IMR-90 (cell line): ENCODE data around the gene ABHD15. TPM values are rescaled to one million over a fixed set of nuclear protein-coding genes. Genes with fewer than 3 reads are reported as not detected.
A peak's percentile ranks its signal among the peaks of the same experiment; 100 is the strongest.

Source experiments
- ATAC-seq: fragments of 200-7000 bp; cut with Tn5 transposase; 2 replicates; pipeline ENCODE4 v1.9.1; 2020; ENCODE audit warnings: low read depth, mild to moderate bottlenecking, moderate library complexity
- BruUV-seq: library from RNA; stranded (reverse); fragments of 400-500 nt; replicated peaks from 2 replicates; lab custom pipeline; 2021; lab: Mats Ljungman, UMichigan
- CTCF ChIA-PET: fragments of 300-600 bp; formaldehyde crosslinking; extraction: SDS; loops from one replicate; lab custom pipeline; 2021; ENCODE audit warnings: antibody characterized with exemption; lab: Yijun Ruan, JAX
- POLR2A ChIA-PET: fragments of 300-600 bp; sonication (Branson Sonifier 250); formaldehyde crosslinking; loops from one replicate; lab custom pipeline; 2022; ENCODE audit warnings: antibody characterized with exemption; ENCODE audit not compliant: unreplicated experiment; lab: Charles Lee
- DNase-seq: peaks from one replicate; pipeline ENCODE4 v3.0.0; 2013
- H2AFZ ChIP-seq: replicated peaks from 2 replicates; pipeline ENCODE3; 2013; ENCODE audit warnings: low read length, mild to moderate bottlenecking; ENCODE audit not compliant: poor library complexity
- H2AK5ac ChIP-seq: 2 replicates; pipeline ENCODE4 v1.6.1; 2013; ENCODE audit warnings: low read depth, low read length, inconsistent platforms
- H2AK9ac ChIP-seq: replicated peaks from 2 replicates; pipeline ENCODE3; 2013; ENCODE audit warnings: mild to moderate bottlenecking, low read depth, low read length, moderate library complexity; ENCODE audit not compliant: poor library complexity
- H2BK120ac ChIP-seq: 2 replicates; pipeline ENCODE4 v1.6.1; 2013; ENCODE audit warnings: low read depth, low read length, inconsistent platforms
- H2BK15ac ChIP-seq: 3 replicates; pipeline ENCODE4 v1.6.1; 2013; ENCODE audit warnings: low read depth, low read length, inconsistent platforms
- H2BK20ac ChIP-seq: 2 replicates; pipeline ENCODE4 v1.6.1; 2013; ENCODE audit warnings: low read depth, mild to moderate bottlenecking, inconsistent platforms, low read length, moderate library complexity
- H2BK5ac ChIP-seq: 2 replicates; pipeline ENCODE4 v1.6.1; 2013; ENCODE audit warnings: mild to moderate bottlenecking, low read depth, low read length, inconsistent platforms; ENCODE audit not compliant: poor library complexity, severe bottlenecking
- H3K14ac ChIP-seq: replicated peaks from 2 replicates; pipeline ENCODE4 v1.6.1; 2013; ENCODE audit warnings: low read depth, low read length, inconsistent platforms
- H3K18ac ChIP-seq: 2 replicates; pipeline ENCODE4 v1.6.1; 2013; ENCODE audit warnings: low read depth, low read length, control low read depth
- H3K23ac ChIP-seq: 2 replicates; pipeline ENCODE4 v1.6.1; 2013; ENCODE audit warnings: low read depth, low read length, inconsistent platforms
- H3K27ac ChIP-seq: 2 replicates; pipeline ENCODE4 v1.5.1; 2013; ENCODE audit warnings: mild to moderate bottlenecking, control low read depth, low read length; ENCODE audit not compliant: insufficient read depth
- H3K27me3 ChIP-seq: 2 replicates; pipeline ENCODE4 v1.6.1; 2013; ENCODE audit warnings: low read length; ENCODE audit not compliant: control insufficient read depth, insufficient read depth
- H3K36me3 ChIP-seq: 2 replicates; pipeline ENCODE4 v1.6.1; 2013; ENCODE audit warnings: low read length, mixed read lengths; ENCODE audit not compliant: control insufficient read depth, insufficient read depth
- H3K4ac ChIP-seq: 2 replicates; pipeline ENCODE4 v1.6.1; 2013; ENCODE audit warnings: low read depth, low read length, inconsistent platforms
- H3K4me1 ChIP-seq: 2 replicates; pipeline ENCODE4 v1.6.1; 2013; ENCODE audit warnings: low read length, mixed read lengths; ENCODE audit not compliant: control insufficient read depth, insufficient read depth
- H3K4me2 ChIP-seq: 2 replicates; pipeline ENCODE4 v1.6.1; 2013; ENCODE audit warnings: low read depth, mild to moderate bottlenecking, control low read depth, low read length, moderate library complexity
- H3K4me3 ChIP-seq: 2 replicates; pipeline ENCODE4 v1.5.1; 2013; ENCODE audit warnings: low read depth, mild to moderate bottlenecking, control low read depth, low read length, moderate library complexity; ENCODE audit not compliant: insufficient read depth
- H3K56ac ChIP-seq: 2 replicates; pipeline ENCODE4 v1.6.1; 2013; ENCODE audit warnings: low read length, inconsistent platforms; ENCODE audit not compliant: insufficient read depth; ENCODE audit errors: extremely low read depth
- H3K79me1 ChIP-seq, 2 experiments: 2 replicates each; pipeline ENCODE4 v1.6.1; 2013; ENCODE audit warnings: low read length in 2 of 2, inconsistent platforms in 1 of 2, low read depth in 1 of 2
- H3K9ac ChIP-seq: 2 replicates; pipeline ENCODE4 v1.6.1; 2013; ENCODE audit warnings: low read depth, low read length, control low read depth
- H3K9me1 ChIP-seq: 2 replicates; pipeline ENCODE4 v1.6.1; 2013; ENCODE audit warnings: low read length, inconsistent platforms; ENCODE audit not compliant: insufficient read depth
- H3K9me3 ChIP-seq: 2 replicates; pipeline ENCODE4 v1.6.1; 2013; ENCODE audit warnings: low read length; ENCODE audit not compliant: control insufficient read depth, insufficient read depth
- H4K20me1 ChIP-seq: 2 replicates; pipeline ENCODE4 v1.6.1; 2013; ENCODE audit warnings: low read length, inconsistent platforms; ENCODE audit not compliant: insufficient read depth
- H4K5ac ChIP-seq: 2 replicates; pipeline ENCODE4 v1.6.1; 2013; ENCODE audit warnings: mild to moderate bottlenecking, low read depth, low read length, control low read depth
- H4K8ac ChIP-seq, 2 experiments: 2 replicates each; pipeline ENCODE4 v1.6.1; 2013; ENCODE audit warnings: low read depth in 2 of 2, low read length in 2 of 2, control low read depth in 1 of 2, inconsistent platforms in 1 of 2
- H4K91ac ChIP-seq: 2 replicates; pipeline ENCODE4 v1.6.1; 2013; ENCODE audit warnings: low read depth, low read length, inconsistent platforms; ENCODE audit not compliant: insufficient read depth
- BHLHE40 ChIP-seq: fragments of 150-350 bp; IDR thresholded peaks from 2 replicates; pipeline ENCODE4 v1.6.1; 2016; ENCODE audit warnings: mild to moderate bottlenecking, low read depth, low read length
- MAFK ChIP-seq: IDR thresholded peaks from 2 replicates; pipeline ENCODE4 v1.6.1; 2012; ENCODE audit warnings: low read depth, low read length, improper control_type of control experiment
- WGBS, 2 experiments: methylation state at CpG; one replicate each; pipeline versions ENCODE4 v1.1.5 to v1.1.7; 2013; ENCODE audit warnings: missing lambda C conversion rate in 2 of 2; ENCODE audit not compliant: insufficient read length in 1 of 2; ENCODE audit errors: extremely low coverage in 2 of 2; 5-methylcytosine and 5-hydroxymethylcytosine counted together
- dilution Hi-C: fragments of 300-500 bp; cut with HindIII; formaldehyde crosslinking; loops from one replicate; pipeline ENCODE4 v1.14.3; 2018; ENCODE audit warnings: low sequenced_read_pairs; ENCODE audit not compliant: unreplicated experiment
- in situ Hi-C: fragments of 300-500 bp; cut with MboI; formaldehyde crosslinking; loops from 3 replicates; pipeline ENCODE4 v1.14.3; 2019; ENCODE audit warnings: low sequenced_read_pairs, inconsistent platforms, mixed read lengths
- intact Hi-C: fragments of 100-400 bp; cut with micrococcal nuclease; formaldehyde crosslinking; loops from 2 replicates; pipeline ENCODE4 v1.10.0; 2022
- polyA plus RNA-seq, 3 experiments: library from polyadenylated mRNA; depleted of rRNA; stranded (reverse); fragments of >200 nt; gene quantifications; 2 replicates each; pipeline ENCODE4 v1.2.3, GENCODE V29; 2012; ENCODE audit warnings: low replicate concordance in 1 of 3
- total RNA-seq: library from RNA; depleted of rRNA; stranded (reverse); fragments of >200 nt; gene quantifications from 2 replicates; pipeline ENCODE4 v1.2.3, GENCODE V29; 2012

ABHD15 gene
- total and polyA plus RNA-seq, 2 of the 4 experiments (the other 2 are of a cell fraction): 3.2 to 4.6 TPM

DNA sequence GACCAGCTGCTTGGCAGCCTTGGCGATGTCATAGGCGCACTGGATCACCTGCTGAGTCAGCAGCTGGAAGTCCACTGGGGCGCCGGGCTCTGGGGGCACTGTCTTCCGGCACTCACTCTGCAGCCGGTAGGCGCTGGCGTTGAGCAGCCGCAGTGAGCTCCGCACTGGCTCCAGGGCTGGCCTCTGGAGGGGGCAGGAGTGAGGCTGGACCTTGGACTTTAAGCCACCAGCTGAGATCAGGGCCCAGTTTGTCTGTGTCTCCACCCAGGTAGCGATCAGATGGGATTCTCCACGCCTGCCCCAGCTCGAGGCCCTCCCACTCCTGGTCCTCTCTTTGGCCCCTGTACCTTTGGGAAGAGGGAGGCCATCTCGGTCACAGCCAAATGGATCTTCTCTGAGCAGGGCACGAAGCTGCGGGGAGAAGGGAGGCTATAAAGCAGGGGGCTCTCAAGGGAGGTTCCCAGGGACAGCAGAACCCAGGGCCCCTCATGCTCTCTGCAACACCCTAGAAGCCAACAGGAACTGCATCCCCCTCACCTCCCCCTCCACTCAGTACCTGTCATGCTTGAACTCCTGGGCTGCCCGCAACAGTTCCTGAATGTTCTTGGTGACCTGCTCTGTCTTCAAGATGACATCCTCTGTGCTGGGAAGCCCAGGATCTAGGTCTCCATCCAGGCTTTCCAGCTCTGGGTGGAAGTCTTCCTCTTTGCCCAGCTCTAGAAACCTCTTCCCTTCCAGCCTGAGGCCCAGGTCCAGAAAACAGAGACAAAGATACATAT, 8.1 kb upstream of the ABHD15 start:
- TF ChIP-seq MAFK (peak; percentile 66), BHLHE40 (no peak)
- Histone ChIP-seq H3K9me1 (no peaks in the 10 kb centered on the region; the same call in 1 of the 2 replicates), H2BK120ac (no peak overlapping the region), H3K4me2 (no peak overlapping the region), H2BK15ac (no peak overlapping the region), H3K27me3 (no peaks in the 10 kb centered on the region), H3K36me3 (peaks cover 64% of the 10 kb centered on the region), H2BK5ac (no peak overlapping the region), H3K4me1 (peaks cover 8% of the 10 kb centered on the region; the same call in 1 of the 2 replicates), H2BK20ac (no peak overlapping the region), H4K20me1 (no peaks in the 10 kb centered on the region; the same call in none of the 2 replicates), H2AFZ (no peak overlapping the region), H3K9me3 (no peaks in the 10 kb centered on the region), H4K5ac (no peak overlapping the region), H3K4ac (no peak overlapping the region), H3K79me1 (peaks cover 3 to 36% of the 10 kb centered on the region in 2 experiments), H4K91ac (no peak overlapping the region), H3K27ac (no peak overlapping the region), H2AK9ac (peak overlapping the region; percentile 52), H3K4me3 (no peak overlapping the region), H3K56ac (no peak overlapping the region), H2AK5ac (no peak overlapping the region), H3K23ac (no peak overlapping the region), H3K18ac (no peak overlapping the region), H3K9ac (no peak overlapping the region), H3K14ac (no peak overlapping the region), H4K8ac (no peak overlapping the region)
- intact Hi-C loops (no loop called here), dilution Hi-C loops (no loop called here), in situ Hi-C loops (no loop called here)
- no TSS peak for BruUV-seq
- ChIA-PET CTCF (interaction anchor here (1.2 to 2.4 kb wide), 2 partner anchors 16 to 205 kb away, joined by 3 to 7 read pairs; no protein-coding TSS in a partner anchor), POLR2A (interaction anchor here (0.6 kb wide), 1 partner anchor 11 kb away, joined by 3 read pairs; no protein-coding TSS in a partner anchor)
- ATAC-seq: no peak
- DNase-seq: no peak
- 94% methylated on average over 5 of the region's 17 CpGs; no CpG with 5 or more reads in 1 of the 2 experiments for WGBS, 2 experiments
